ENCODE results near the gene MUTYH.

- TF ChIP-seq CTCF (IDR thresholded peaks at IDR 0.05) (no peak), POLR2A (IDR thresholded peaks at IDR 0.05) (no peak), POLR2AphosphoS5 (IDR thresholded peaks at IDR 0.05) (no peak)
These were observed 48.5 kb downstream of the MUTYH start for GRCh38 chr1:45291716-45292115.
